ENCODE data around the gene TFB1M.

Gene TFB1M

GRCh38 chr6:155297669-155298068 lies 16.6 kb downstream of the TFB1M start:
- no peak overlapping the region for H3K4me3 ChIP-seq (ENCODE audit: low read depth, low read length)
- TF ChIP-seq CTCF (conservative IDR thresholded peaks at IDR 0.05; ENCODE audit: low read depth, low read length), result no peak
- no peak for DNase-seq (ENCODE audit: low read depth)

DNA sequence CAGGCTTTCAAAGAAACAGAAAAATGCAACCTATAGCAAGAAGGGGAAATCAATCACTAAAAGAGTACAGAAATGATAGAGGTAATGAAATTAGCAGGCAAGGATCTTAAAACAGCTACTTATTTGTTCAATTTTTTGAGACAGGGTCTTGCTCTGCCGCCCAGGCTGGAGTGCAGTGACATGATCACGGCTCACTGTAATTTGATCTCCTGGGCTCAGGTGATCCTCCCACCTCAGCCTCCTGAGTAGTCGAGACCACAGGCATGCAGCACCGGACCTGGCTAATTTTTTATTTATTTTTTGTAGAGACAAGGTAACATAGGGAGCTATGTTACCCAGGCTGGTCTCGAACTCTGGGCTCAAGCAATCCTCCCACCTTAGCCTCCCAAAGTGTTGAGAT lies 21.6 kb downstream of the TFB1M start:
- DNase-seq (ENCODE audit: low read depth), result no peak
- TF ChIP-seq CTCF (conservative IDR thresholded peaks at IDR 0.05; ENCODE audit: low read depth, low read length), result no peak
- H3K4me3 ChIP-seq (ENCODE audit: low read depth, low read length), result no peak overlapping the region

DNA sequence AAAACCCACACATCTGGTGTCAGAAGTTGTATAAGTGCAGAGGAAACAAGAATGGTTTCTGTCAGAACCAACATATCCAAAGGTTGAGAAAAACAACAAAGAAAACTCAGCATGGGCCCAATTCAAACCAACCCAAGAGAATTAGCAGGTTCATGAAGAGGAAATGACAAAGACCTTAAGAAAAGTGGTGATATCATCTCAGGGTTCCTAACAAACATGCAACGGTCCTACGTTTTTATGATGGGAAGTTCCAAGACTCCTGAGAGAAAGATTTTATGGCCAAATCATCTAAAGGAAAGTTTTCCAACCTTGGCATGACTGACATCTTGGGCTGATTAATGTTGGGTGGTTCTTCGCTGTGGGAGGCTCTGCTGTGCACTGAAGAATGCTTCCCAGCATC lies 23.0 kb downstream of the TFB1M start:
- no peak overlapping the region for H3K4me3 ChIP-seq (ENCODE audit: low read depth, low read length)
- DNase-seq (ENCODE audit: low read depth), result no peak
- no peak for TF ChIP-seq CTCF (conservative IDR thresholded peaks at IDR 0.05; ENCODE audit: low read depth, low read length)

- DNase-seq (ENCODE audit: low read depth), result no peak
- no peak for TF ChIP-seq CTCF (conservative IDR thresholded peaks at IDR 0.05; ENCODE audit: low read depth, low read length)
- no peak overlapping the region for H3K4me3 ChIP-seq (ENCODE audit: low read depth, low read length)
These were observed 23.8 kb downstream of the TFB1M start for GRCh38 chr6:155290491-155290890.

DNA sequence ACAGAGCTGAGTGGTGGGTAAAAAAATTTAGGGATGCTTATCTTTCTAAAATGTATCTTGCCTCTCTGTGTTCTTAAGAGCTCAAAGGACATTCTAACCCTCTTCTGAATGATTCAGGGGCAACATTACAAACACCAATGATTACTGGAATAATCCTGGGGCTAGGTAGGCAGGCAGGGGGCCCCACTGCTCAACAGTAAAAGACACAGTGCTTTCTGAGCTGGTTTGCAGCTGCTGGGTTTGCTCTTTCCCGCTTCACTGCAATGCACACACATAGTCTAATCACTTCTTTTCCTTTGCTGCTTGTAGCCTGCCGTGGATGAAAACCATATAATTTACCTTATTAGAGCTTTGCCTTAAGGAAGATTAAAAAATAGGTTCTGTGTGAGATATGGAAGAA lies 26.5 kb downstream of the TFB1M start:
- TF ChIP-seq CTCF (conservative IDR thresholded peaks at IDR 0.05; ENCODE audit: low read depth, low read length), result peak; percentile 45
- no peak for DNase-seq (ENCODE audit: low read depth)
- H3K4me3 ChIP-seq (ENCODE audit: low read depth, low read length), result no peak overlapping the region

DNA sequence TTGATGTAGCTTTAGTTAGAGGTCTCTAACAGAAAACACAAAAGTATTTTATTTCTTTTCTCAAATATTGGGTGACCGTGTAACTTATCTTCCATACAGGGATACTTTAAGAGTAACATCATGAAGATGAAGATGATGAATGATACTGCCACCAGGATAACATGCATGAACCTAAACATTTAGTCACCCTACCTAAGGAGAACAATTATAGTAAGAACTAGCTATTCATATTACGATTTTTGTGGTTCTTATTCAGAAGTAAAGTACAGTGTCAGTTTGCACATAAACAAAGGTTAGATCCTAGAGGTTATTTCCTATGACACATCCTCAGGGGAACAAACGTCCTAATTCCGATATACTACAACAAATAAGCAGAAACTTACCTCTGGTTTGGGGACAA lies 29.5 kb downstream of the TFB1M start:
- no peak for DNase-seq (ENCODE audit: low read depth)
- H3K4me3 ChIP-seq (ENCODE audit: low read depth, low read length), result no peak overlapping the region
- TF ChIP-seq CTCF (conservative IDR thresholded peaks at IDR 0.05; ENCODE audit: low read depth, low read length), result no peak

DNA sequence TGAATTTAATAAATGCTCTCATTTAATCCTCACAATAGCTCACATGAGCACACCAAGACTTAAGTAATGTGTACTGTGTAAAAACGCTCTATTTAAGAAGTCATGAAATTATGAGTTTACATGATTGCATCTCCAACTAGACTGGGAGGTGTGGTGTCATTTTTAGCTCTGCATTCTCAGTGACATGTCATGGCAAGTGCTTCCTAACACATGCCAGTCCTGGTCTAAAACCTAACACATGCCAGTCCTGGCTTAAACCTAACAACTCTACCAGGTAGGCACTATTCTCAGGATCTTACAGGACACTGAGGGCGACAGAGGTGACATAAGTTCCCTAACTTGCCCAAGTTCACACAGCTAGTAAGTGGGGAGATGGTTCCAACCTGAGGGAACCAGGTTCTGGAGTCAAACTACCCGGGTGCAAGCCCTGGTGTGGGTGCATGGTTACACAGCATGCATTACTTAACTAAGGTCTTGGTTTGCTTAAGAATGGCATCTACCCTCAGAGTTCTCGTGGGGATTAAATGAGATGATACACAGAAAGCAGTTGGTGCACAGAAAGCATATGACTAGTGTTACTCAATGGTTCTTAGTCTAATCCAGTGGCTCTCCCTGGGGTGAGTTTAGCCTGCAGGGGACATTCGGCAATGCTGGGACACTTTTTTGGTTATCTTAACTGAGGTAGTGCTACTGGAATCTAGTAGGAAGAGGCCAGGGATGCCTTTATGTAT lies 35.8 kb downstream of the TFB1M start:
- H3K4me3 ChIP-seq (ENCODE audit: low read depth, low read length), result no peak overlapping the region
- no peak for TF ChIP-seq CTCF (conservative IDR thresholded peaks at IDR 0.05; ENCODE audit: low read depth, low read length)
- DNase-seq (ENCODE audit: low read depth), result no peak
